KG1 (cell line): Measurements from ENCODE around the gene LIPM.

Experiments
- DNase-seq: peaks from one replicate; lab custom pipeline; 2025; lab: John Stamatoyannopoulos, UW

Gene LIPM

GRCh38 chr10:88838766-88839350, 36.3 kb downstream of the LIPM start:
- no peak for DNase-seq

GRCh38 chr10:88840104-88840503, 37.6 kb downstream of the LIPM start:
- DNase-seq = no peak

- no peak for DNase-seq
Measured at GRCh38 chr10:88840881-88841280, 38.4 kb downstream of the LIPM start.

DNA sequence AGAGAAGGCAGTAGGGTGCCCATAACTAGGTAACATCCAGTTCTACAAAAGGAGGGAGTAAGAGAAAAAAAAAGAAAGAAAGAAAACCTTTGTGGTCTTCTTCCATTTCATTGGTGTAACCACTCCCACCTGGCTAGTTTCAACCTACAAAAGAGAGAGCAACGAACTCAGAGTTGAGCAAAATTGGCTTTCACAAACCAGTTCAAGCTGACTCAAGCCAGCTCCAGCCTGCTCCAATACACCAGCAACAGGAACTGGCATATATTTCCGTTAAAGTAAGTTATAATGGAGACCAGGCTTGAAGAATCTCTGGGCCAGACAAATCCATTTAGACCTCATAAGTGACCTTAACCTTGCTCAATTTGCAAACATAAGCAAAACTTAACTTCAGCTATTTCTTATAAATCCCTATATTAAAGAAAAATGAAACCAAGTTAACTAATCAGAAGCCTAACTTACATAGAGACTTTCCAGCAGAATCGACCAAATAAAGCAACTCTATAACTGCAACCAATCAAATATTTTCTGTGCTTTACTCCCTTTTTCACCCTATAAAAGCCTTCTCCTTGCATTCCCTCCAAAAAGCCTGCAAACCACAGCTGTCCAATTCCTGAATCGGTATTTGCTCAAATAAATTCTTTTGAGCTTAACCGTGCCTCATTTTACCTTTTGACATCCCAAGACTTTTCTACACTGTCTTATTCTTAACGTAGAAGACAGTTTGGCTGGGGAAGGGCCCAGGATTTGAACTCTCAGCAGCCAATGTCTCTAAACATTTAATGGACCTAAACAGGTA, 39.0 kb downstream of the LIPM start:
- no peak for DNase-seq

GRCh38 chr10:88843171-88843570, 40.6 kb downstream of the LIPM start:
- DNase-seq = no peak

DNA sequence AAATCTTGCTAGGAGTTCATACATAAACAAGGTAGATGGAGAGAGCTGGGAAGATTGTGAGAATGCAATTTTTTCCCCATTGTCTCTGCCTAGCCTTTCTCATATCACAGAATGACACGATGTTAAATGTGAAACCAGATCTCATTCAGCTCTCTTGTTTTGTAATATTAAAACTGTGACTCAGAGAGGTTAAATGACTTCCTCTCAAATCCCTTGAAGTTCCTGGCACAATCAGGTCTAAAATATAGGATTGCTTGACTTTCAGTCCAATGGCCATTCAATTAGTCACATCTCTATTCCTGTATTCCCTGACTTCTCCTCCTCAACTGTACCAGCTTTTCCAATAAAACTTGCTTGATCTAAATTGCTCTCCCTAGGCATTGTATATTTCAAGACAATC, 46.0 kb downstream of the LIPM start:
- no peak for DNase-seq

- DNase-seq = no peak
Measured at GRCh38 chr10:88849234-88849633, 46.7 kb downstream of the LIPM start.

DNA sequence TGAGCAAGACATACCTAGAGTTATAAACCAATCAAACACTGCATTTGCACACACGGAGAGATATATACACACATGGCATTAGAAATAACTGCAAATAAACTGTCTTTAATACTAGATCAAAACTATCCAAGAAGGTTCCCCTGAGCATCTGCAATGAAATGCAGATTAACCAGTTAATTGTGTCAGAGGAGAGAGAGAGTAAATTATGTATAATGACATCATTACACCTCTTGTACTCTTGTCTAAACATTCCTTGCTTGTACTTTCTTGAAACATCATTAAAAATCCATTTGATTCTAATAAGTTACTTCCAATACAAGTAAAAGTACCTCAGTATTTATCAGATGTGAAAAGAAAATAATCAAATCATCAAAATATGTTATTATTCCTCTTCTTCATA, 48.2 kb downstream of the LIPM start:
- DNase-seq = no peak

DNA sequence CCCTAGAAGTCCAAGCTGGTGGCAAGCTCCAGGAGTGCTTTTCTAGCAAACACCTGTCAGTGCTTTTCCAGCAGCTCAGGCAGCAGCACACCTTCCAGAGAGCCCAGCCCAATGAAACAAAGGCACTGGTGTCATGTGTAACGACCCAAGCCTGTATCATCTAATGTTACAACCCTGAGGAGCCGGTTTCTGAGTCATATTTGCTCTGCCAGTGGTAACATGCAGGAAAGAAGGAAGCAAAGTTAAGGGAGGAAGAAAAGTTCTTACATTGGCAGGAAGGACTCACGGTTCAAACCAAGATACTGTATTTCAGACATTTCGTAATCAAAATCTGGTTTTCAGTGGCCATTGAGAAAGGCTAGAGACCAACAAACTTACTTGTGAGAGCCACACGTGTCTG, 49.2 kb downstream of the LIPM start, which contains the start of gene ANKRD22:
ANKRD22 (minus strand) TSS at position 139 of the 400 bp plus-strand sequence. CDS start 237 bp downstream, outside the sequence.
- no peak for DNase-seq

GRCh38 chr10:88852327-88852726, 49.8 kb downstream of the LIPM start:
- DNase-seq = no peak

- no peak for DNase-seq
Measured at GRCh38 chr10:88853155-88853881, 50.8 kb downstream of the LIPM start.

DNA sequence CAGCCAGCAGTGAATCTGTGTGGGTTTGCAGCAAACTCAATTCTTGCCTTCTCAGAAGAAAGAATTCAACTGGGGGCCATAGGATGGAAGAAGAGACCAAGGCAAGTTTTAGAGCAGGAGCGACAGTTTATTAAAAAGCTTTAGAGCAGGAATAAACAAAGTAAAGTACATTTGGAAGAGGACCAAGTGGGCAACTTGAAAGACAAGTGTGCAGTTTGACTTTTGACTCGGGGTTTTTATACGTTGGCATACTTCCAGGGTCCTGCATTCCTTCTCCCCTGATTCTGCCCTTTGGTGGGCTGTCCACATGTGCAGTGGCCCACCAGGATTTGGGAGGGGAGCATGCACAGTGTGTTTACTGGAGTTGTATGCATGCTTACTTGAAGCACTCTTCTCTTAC, 52.2 kb downstream of the LIPM start:
- no peak for DNase-seq

DNA sequence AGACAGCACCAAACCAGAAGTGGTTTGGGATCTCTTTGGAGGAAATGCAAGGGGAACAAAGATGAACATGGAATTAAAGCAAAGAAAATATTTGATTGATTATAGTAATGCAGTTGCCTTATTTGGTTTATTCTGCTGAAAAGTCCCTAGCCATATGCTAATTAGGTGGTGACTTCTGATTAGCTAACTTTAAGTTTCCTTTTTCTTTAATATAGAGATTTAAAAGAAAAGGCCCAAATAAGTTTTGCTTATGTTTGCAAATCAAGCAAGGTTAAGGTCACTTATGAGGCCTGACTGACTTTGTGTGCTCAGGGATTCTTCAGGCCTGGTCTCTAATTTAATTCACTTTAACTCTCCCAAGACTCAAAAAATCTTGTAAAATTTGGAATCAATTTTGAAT, 55.3 kb downstream of the LIPM start:
- no peak for DNase-seq

GRCh38 chr10:88858491-88858890, 56.0 kb downstream of the LIPM start:
- DNase-seq = no peak

GRCh38 chr10:88861036-88861435, 58.5 kb downstream of the LIPM start:
- DNase-seq = no peak

GRCh38 chr10:88865281-88865876, 62.8 kb downstream of the LIPM start:
- DNase-seq = no peak

GRCh38 chr10:88866454-88866853, 63.9 kb downstream of the LIPM start:
- DNase-seq = no peak

- DNase-seq = no peak
Measured at GRCh38 chr10:88870089-88870488, 67.6 kb downstream of the LIPM start.
